Activated naive CD4-positive, alpha-beta T cell treated with anti-CD3 and anti-CD28 coated beads, Interleukin-2, amount 10 ng/mL, durations not matched to agents 7 days and 5 days (primary cell): ENCODE results near the gene FBXO22.
"Not testable (repeated sequence)": the region's sequence is repeated elsewhere in the genome, so short reads cannot be mapped to it uniquely, and the experiment has no call there.

ENCODE experiments used
- CTCF ChIA-PET: fragments of 350-600 bp; sonication (Branson Sonifier 250); formaldehyde crosslinking; loops from one replicate; lab custom pipeline; 2021; ENCODE audit warnings: antibody characterized with exemption; lab: Charles Lee
- DNase-seq: peaks from one replicate; pipeline ENCODE4 v3.0.0-alpha.2; 2020
- H3K27ac Mint-ChIP-seq: one replicate; pipeline ENCODE4 v1.8.0; 2021; ENCODE audit warnings: mild to moderate bottlenecking, moderate library complexity, mixed read lengths
- H3K27me3 Mint-ChIP-seq: one replicate; pipeline ENCODE4 v1.8.0; 2021; ENCODE audit warnings: mild to moderate bottlenecking, mixed read lengths
- H3K36me3 Mint-ChIP-seq: one replicate; pipeline ENCODE4 v1.8.0; 2021; ENCODE audit warnings: mixed read lengths
- H3K4me1 Mint-ChIP-seq: one replicate; pipeline ENCODE4 v1.8.0; 2021; ENCODE audit warnings: mixed read lengths
- H3K4me3 Mint-ChIP-seq: one replicate; pipeline ENCODE4 v1.8.0; 2021; ENCODE audit warnings: mild to moderate bottlenecking, moderate library complexity, mixed read lengths
- H3K9me3 Mint-ChIP-seq: one replicate; pipeline ENCODE4 v1.8.0; 2021; ENCODE audit warnings: mixed read lengths

The FBXO22 gene

GRCh38 chr15:75976766-75977165, 73.1 kb downstream of the FBXO22 start:
- not testable (repeated sequence) for H3K9me3 Mint-ChIP-seq, H3K36me3 Mint-ChIP-seq, DNase-seq, H3K27ac Mint-ChIP-seq, H3K4me3 Mint-ChIP-seq, H3K4me1 Mint-ChIP-seq
- peaks cover 16% of the 10 kb centered on the region for H3K27me3 Mint-ChIP-seq
- CTCF ChIA-PET = interaction anchor here (0.8 kb wide), 1 partner anchor 13 kb away, joined by 4 read pairs; no protein-coding TSS in a partner anchor

- Mint-ChIP-seq H3K4me1 (no peaks in the 10 kb centered on the region), H3K36me3 (no peaks in the 10 kb centered on the region), H3K9me3 (no peaks in the 10 kb centered on the region), H3K27ac (no peak overlapping the region), H3K4me3 (no peak overlapping the region), H3K27me3 (peaks cover 20% of the 10 kb centered on the region)
- CTCF ChIA-PET = no interaction called here
- no peak for DNase-seq
These were observed 77.6 kb downstream of the FBXO22 start for GRCh38 chr15:75981149-75981815.

- H3K4me1 Mint-ChIP-seq = no peaks in the 10 kb centered on the region
- H3K27me3 Mint-ChIP-seq = peaks cover 11% of the 10 kb centered on the region
- no peak for DNase-seq
- no peaks in the 10 kb centered on the region for H3K36me3 Mint-ChIP-seq
- H3K9me3 Mint-ChIP-seq = no peaks in the 10 kb centered on the region
- CTCF ChIA-PET = no interaction called here
- no peak overlapping the region for H3K4me3 Mint-ChIP-seq
- no peak overlapping the region for H3K27ac Mint-ChIP-seq
These were observed 78.8 kb downstream of the FBXO22 start for GRCh38 chr15:75982468-75982867.

- H3K9me3 Mint-ChIP-seq, CTCF ChIA-PET, H3K27ac Mint-ChIP-seq, DNase-seq, H3K4me1 Mint-ChIP-seq, H3K36me3 Mint-ChIP-seq, H3K4me3 Mint-ChIP-seq: not testable (repeated sequence)
- peaks cover 11% of the 10 kb centered on the region for H3K27me3 Mint-ChIP-seq
These were observed 81.0 kb downstream of the FBXO22 start for GRCh38 chr15:75984706-75985105.

GRCh38 chr15:75985971-75986370, 82.3 kb downstream of the FBXO22 start:
- H3K27ac Mint-ChIP-seq = no peak overlapping the region
- H3K36me3 Mint-ChIP-seq = no peaks in the 10 kb centered on the region
- no peaks in the 10 kb centered on the region for H3K4me1 Mint-ChIP-seq
- no peak for DNase-seq
- no peaks in the 10 kb centered on the region for H3K9me3 Mint-ChIP-seq
- H3K27me3 Mint-ChIP-seq = peaks cover 17% of the 10 kb centered on the region
- CTCF ChIA-PET = no interaction called here
- no peak overlapping the region for H3K4me3 Mint-ChIP-seq

GRCh38 chr15:75989045-75989444, 85.4 kb downstream of the FBXO22 start:
- no peak overlapping the region for H3K27ac Mint-ChIP-seq
- H3K27me3 Mint-ChIP-seq = peaks cover 6% of the 10 kb centered on the region
- no peaks in the 10 kb centered on the region for H3K4me1 Mint-ChIP-seq
- DNase-seq = no peak
- peaks cover 2% of the 10 kb centered on the region for H3K9me3 Mint-ChIP-seq
- H3K4me3 Mint-ChIP-seq = no peak overlapping the region
- no peaks in the 10 kb centered on the region for H3K36me3 Mint-ChIP-seq
- CTCF ChIA-PET = no interaction called here

GRCh38 chr15:75989875-75990274, 86.2 kb downstream of the FBXO22 start:
- H3K27ac Mint-ChIP-seq = no peak overlapping the region
- no peaks in the 10 kb centered on the region for H3K36me3 Mint-ChIP-seq
- H3K4me3 Mint-ChIP-seq = no peak overlapping the region
- H3K9me3 Mint-ChIP-seq = peaks cover 2% of the 10 kb centered on the region
- no peaks in the 10 kb centered on the region for H3K4me1 Mint-ChIP-seq
- no peak for DNase-seq
- CTCF ChIA-PET = interaction anchor here (0.8 kb wide), 1 partner anchor 13 kb away, joined by 4 read pairs; no protein-coding TSS in a partner anchor
- peaks cover 8% of the 10 kb centered on the region for H3K27me3 Mint-ChIP-seq
